Medulla oblongata (tissue), 1 donor: Measurements from ENCODE around the gene CMTM5.

ENCODE experiments used
- DNase-seq: peaks from one replicate; pipeline ENCODE4 v3.0.0-alpha.2; 2015; ENCODE audit errors: extremely low spot score

CMTM5 gene, protein sequence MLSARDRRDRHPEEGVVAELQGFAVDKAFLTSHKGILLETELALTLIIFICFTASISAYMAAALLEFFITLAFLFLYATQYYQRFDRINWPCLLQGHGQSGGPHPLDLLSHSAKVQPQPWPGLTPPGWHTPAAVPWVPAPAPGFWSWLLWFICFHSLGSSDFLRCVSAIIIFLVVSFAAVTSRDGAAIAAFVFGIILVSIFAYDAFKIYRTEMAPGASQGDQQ

DNA sequence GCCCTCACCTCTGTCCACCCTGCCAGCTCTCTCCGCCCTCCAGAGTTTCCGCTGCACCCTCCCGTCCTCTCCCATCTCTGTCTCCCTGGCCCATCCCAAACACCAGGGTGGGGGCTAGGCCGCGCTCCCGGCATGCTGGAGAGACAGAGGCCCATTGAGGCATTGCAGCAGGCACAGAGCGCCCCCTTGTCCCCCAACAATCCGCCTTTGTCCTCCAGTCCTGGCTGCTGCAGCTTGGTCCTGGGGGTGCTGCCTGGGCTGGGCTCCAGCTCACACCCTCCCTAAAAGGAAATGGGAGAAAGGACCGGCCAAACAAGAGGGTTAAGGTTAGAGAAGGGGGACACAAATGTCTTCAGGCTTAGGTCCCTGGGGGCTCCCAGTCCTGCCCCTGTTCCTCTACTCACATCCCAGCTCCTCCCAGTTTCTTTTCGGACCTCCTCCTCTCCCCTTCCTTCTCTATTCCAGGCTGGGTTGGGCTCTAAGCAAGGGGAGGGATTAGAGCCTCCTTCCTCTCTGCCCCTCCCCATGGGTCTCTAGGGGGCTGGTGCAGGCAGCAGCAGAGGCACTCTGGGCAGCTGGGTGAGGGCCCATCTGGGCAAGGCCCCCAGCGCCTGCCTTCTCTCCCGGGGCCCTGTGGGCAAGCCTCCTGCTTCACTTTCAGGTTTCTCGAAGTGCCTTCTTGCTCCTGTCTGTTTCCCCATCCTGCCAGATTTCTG, at the start of gene CMTM5:
CMTM5 (plus strand) TSS at position 565 of the 716 bp plus-strand sequence. CDS start 206 bp downstream, outside the sequence.
- peak; percentile 96 for DNase-seq

DNA sequence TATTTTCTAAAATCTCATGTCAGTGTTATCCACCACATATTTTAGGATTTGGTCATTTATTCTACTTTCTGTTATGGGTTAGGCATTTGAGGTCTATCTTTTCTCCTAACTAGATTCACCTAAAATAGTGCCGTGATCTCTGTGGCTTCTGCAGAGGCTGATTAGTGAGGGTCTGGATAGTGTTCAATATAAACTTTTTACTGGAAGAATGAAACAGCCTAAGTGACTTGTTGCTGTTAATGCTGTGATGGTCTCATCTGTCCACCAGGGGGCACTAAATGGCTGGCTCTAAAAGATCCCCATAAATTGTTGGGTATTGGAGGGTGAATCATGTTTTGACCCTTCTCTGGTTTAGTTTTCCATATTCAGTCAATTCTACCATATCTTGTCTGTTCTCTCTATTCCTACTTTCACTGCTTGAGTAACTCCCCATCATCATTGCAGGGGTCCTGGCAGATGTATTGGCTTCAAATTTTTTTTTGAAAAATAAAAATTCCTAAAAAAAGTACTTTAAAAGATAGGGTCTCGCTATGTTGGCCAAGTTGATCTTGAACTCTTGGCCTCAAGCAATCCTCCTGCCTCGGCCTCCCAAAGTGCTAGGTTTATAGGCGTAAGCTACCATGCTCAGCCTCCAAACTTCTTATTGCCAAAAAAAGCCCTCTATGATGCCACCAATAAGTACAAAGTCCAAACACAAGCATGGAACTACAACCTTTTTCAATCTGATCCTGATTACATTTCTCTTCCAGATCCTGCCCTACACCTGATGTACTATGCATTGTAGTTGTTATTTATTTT, 48.7 kb upstream of the CMTM5 start:
- peak; percentile 92 for DNase-seq

DNA sequence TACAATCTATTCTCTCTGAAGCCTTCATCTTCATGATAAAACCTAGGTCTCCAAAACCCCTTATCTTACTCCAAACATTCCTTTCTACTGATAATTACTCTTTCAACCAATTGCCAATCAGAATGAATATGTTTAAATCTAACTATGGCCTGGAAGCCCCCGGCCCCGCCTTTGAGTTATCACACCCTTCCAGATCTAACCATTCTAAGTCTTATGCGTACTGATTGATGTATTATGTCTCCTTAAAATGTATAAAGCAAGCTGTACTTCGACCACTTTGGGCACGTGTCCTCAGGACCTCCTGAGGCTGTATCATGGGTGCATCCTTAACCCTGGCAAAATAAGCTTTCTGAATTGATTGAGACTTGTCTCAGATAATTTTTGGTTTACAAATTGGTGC, 41.2 kb upstream of the CMTM5 start:
- no peak for DNase-seq

DNA sequence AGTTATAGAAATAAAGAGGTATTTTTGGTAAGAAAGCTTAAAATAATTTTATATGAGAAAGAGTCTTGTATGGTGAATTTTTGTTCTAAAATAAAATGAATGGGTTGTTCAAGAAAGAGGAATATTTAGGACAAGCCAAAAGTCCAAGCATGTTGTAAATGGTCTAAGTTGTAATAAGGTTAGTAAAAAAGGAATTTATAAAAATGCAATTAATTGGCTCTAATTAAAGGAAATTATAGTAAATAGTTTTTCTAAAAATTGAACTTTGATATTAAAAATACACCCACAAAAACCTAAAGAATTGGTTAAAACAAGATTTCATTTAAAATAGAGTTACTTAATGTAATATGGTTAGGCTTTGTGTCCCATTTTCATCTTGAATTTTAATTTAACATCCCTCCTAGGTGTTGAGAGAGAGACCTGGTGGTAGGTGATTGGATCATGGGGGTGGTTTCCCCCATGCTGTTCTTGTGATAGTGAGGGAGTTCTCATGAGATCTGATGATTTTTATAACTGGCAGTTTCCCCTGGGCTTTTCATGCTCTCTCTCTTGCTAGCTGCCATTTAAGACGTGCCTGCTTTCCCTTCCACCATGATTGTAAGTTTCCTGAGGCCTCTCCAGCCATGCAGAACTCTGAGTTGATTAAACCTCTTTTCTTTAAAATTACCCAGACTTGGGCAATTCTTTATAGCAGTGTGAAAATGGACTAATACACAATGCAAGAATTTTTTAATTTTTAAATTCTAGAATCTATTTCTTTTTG, 37.2 kb upstream of the CMTM5 start:
- no peak for DNase-seq

DNA sequence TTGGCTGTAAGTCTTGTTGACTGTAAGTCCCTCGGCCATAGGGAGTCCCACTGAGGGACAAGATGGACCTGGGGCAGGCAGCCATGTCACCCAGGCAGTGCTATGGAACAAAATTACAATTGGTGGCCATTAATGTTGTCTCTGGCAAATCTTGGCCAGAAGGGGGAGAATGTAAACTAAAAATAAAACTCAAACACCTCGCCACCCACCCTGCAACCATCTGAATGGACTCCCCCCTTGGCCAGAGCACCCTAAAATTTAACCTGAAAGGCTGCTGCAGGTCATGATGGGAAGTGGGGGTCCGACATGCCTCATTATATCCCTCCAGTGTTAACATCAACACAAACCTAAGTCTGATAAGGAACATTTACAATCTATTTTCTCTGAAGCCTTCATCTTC, 32.4 kb upstream of the CMTM5 start:
- DNase-seq, result no peak

DNA sequence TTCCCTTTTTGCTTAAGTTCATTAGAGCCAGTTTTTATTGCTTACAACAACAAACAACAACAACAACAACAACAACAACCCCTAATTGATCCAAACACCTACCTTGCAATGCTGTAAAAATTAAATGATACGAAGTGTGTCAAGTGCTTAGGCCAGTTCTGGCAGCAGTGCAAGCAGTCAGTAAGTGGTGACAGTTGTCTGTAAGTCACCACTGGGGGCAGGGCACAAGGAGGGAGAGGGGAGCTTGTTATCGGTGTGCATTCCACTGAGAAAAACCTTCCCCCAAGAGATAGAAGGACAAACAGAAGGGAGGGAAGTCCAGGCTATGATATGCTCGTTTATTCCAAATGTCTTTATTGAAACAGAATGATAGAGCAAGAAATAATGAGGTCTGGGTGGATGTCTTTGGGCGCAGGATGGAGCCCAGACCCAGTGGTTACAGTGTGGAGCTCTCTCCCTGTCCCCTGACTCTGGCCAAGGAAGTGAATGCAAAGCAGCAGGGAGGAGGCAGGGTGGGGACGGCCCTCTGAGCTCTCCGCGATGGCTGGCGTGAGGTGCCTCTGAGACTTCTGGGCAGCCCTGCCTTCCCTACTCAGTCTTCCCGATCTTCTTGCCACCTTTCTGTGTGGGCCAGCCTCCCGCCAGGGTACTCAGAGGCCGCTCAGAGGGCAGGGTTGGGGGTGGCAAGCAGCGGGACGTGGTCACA, 30.7 kb upstream of the CMTM5 start:
- DNase-seq, result no peak

DNA sequence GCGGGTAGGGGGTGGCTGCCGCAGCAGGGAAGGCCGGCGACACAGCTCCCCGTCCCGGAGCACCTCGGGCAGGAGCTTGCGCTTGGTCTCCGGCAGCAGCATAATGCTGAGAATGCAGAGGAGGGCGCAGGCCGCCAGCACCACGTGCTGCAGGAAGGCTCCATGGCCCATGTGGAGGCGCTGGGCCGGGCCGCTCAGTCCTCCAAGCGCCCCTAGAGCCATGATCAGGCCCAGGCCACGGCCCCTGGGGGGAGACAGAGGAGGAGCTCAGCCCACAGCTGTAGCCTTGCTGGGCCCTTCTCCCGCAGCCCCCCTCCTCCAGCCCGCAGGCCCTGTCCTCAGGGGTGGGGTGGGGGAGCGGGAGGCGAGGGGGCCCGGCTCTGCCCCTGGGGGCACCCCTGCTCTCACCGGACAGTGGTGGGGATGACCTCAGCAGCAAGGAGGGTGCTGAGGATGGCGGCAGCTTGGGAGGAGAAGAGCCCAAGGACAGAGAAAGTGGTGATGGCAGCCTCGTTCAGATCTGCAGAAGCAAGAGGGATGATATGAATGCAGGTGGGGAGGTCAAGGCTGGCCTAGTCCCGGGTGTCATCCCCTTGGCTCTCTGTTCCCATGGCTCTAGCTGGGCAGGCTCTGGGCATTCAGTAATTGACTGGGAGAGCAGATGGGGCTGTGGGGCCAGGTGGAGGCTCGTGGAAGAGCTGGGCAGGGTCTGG, 30.0 kb upstream of the CMTM5 start:
- no peak for DNase-seq

DNA sequence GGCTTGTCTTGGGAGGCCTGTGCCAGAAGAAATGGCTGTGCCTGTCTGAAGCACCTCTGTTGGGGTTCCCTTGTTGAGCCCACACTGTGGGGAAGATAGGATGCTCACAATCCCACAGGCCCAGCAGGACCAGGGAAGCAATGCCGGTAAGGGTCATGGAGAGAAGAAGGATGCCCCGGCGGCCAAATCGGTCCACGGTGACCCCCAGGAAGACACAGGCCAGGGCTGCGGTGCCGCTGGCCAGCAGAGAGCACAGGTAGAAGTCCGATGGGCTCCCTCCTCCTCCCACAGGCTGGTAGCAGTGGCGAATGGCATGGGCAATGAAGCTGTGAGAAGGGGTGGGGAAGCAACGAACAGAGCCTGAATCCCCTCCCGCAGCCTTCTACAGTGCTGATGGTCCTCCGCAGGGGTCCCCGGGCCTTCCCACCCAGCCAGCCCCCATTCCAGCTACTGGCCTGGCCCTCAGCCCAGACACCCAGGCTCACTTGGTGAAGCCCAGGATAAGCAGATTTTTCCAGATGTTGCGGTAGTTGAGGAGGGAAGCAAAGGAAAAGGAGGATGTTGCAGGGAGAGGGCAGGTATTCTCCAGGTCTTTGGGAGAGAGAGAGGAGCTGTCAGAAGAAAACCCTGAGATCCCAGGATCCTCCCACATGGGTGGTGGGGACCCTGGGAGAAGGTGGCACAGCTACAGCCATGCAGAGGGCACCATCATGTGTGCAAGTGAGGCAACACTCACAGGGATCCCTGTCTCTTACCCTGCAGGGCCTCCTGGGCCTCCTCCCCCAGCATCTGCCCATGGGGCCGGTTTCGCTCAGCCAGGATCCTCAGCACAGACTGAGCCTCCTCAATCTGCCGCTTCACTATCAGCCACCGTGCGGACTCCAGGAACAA, 29.2 kb upstream of the CMTM5 start:
- DNase-seq, result no peak

DNA sequence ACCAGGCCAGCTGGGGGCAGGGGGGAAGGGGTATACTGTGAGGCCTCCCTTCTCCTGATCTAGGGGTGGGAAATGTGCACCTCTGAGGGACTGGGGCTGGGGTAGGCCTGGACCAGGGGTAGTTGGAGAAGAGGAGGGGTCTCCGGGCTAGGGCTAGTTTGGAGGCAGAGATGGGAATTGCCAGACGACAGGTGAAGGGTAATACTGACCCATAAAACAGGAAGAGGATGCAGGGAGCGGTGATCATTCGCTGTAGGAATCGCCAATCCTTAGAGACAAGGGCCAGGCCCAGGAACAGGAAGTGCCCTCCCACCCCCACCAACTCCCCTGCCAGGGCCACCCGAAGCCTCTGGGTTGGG, 28.6 kb upstream of the CMTM5 start:
- no peak for DNase-seq

DNA sequence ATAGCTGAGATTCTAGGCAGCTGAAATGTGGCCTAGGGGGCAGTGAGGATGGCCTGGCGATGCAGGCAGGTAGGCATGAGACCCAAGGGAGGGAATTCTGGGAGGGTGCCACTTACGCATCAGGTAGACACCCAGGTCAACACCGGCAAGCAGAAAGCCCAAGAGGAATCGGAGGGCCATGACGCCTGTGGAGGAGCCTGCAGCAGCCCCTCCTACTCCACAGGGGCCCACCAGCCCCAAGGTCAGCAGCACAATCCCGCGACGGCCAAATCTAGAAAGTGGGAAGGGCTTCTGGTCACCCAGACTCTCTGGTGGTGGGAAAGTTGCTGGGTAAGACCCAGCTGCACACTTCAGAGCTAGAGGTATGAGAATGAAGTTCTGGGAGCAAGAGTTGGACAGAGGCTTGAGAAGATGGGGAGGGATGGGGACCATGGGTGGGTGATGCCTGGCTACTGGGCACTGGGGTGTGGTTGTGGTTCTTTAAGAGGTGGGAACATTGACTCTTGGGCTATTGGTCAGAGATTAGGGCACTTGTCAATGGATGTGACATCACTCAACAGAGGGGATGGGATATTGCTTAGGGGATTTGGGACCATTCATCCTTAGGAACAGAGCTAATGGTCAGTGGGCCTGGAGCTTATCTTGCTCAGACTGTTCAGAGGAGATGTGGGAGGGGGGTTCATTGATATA, 27.5 kb upstream of the CMTM5 start:
- DNase-seq, result no peak

DNA sequence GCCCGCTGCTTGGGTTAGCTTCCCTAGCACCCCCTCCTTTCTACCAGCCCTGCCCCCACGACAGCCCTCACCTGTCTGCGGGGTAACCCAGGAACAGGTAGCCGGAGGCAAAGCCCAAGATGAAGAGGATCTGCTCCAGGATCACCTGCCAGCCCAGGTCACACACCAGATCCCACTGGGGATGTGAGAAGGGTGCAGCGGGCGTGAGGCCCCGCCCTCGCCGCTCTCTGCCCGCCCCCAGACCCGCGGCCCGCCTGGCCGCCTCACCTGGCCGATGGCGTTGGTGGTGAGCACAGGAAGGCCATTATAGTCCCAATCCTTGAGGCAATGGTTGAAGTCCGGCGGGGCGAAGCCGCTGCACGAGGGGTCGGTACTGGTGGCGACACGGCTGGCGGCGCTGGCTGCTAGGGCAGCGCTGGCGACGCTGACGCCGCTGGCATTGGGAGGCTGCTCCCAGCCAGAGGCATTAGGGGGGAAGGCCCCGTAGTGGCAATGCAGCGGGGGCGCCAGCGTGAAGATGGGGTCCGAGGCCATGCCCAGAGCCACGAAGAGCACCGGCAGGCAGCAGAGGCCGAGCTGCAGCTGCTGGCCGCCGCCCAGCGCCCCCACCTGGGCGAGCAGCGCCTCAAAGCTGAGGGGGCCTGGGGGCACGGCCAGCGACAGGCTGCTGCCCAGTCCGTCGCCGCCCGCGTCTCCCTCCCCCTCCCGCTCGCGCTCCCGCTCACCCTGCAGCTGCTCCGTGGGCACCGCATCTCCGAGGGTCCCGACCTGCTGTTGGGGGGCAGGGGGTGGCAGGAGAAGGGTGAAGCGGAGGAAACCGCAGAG, 25.0 kb upstream of the CMTM5 start:
- DNase-seq, result no peak

DNA sequence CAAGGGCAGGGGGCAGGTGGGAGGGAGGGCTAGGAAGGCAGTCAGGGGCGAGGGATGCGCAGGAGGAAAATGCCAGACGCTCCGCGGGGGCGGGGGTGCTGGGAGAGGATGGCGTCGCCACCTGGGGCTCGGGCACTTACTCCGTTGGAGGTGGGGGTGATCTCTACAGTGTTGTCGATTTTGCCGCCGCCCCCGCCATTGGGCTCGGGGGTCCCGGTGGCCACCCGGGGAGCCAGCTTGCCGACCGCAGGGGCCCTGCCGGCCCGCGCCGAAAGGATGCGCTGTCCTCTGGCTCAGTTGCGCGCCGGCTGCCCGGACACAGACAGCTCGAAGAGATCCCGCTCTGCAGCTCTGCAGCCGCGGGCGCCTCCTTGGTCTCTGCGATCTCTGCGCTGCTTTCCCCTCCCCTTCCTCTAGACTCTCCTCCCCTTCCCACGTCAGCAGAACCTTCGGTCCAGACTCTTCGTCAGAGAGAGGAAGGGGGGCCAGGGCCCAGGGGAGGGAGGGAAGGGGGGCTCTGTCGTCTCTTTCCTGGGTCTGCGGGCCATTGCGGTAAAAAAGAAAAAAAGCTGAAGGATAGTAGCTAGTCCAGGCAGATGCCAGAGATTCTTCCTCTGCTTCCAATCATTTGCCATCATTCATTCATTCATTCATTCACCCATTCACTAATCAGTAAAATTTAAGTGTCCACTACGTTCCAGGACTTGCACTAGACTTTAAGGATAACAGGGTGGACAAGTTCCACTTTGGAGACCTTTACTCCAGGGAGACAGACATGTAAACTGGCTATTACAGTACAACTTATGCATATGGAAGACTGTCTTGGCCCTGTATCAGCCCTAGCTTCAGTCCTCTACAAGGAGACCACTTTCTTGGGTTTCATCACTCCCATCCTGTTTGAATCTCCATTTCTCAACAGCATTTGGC, 24.1 kb upstream of the CMTM5 start, which contains the start of gene SLC22A17:
SLC22A17 (minus strand) TSS at position 382 of the 927 bp plus-strand sequence.
- DNase-seq, result peak; percentile 97

DNA sequence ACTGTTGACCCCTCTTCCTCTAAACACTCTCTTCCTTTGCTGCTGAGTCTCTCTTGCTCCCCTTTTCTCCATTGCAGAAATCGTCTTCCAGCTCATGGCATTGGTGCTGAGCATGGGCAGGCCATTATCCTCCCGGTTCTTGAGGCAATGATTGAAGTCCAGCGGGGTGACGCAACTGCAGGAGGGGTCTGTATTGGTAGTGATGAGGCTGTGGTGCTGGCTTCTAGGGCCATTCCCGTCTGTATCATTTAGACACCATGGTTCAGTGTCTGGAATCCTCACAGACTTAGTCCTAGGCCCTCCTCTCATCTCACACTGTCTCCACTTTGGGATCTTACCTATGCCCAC, 23.4 kb upstream of the CMTM5 start:
- DNase-seq, result no peak

DNA sequence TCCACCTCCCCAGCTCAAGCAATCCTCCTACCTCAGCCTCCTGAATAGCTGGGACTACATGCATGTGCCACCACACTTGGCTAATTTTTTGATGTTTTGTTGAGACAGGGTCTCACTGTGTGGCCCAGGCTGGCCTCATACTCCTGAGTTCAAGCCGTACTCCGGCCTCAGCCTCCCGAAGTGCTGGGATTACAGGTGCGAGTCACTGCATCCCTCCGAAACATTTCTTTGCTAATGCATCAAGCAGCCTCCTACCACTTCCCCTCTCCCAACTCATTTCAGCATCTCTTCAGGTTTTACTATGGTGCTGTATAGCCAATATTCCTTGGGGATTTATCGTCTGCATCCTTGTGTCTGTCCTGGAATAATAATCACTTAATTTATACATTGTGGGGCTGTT, 21.9 kb upstream of the CMTM5 start:
- no peak for DNase-seq

DNA sequence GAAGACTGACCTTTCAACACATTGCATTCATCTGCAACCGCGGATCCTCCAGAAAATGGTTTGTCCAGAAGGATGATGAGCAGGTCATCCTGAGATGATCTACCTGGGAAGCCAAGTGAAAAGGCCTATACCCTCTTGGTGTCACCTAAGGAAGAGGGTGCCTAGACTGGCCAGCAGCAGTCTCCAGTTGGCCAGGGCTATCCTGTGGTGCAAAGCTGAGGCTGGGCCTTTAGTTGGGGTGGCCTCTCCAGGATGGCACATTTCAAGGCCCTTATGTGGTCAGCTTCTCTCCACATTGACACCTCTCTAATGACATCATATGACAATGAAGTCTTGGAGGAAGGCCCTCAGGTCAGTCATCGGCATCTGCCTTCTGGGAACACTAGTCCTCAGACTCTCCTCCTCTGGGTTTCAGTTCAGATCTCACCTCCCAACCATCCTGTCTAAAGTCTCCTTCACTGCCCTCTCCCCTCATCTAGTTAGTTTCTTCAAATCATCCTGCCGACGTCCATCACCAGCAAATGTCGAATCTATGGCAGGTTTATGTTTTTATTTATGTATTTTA, 20.9 kb upstream of the CMTM5 start:
- no peak for DNase-seq

DNA sequence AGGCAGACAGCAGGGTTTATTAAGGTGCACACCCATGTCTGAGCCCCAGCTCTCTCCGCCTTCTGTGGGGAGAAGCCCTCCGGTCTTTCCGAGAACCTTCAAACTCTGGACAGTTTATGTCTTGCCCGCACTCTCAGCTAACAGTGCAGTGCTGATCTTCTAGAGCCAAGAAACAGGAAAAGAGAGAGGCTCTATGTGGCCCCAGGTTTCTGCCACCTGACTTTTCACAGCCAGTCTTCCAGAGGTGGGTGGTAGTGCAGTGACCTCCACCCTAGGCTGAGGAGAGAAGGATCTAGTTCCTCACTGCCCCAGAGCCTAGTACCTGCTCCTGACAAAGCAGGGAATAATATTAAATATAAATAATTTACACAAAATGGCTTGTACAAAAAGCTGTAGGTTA, 20.2 kb upstream of the CMTM5 start:
- DNase-seq, result no peak

DNA sequence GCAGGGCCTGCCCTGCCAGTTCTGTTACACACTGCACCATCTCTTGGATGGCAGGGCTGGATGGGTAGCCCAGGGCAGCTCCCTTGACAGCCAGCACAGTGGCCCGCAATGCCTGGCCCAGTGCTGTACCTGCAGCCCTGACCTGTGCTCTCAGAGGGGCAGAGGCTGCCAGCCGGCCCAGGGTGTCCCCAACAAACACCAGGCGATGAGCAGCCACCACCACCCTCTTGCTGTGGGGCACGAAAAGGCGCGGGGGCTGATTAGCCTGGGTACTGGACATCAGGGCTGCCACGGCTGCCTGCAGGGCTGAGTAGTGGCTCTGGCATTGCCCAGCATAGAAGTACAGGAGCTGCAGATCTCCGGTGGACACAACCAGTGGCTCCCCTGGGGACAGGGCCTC, 19.6 kb upstream of the CMTM5 start:
- no peak for DNase-seq
